ENCODE measurements around the gene GUK1.

DNA sequence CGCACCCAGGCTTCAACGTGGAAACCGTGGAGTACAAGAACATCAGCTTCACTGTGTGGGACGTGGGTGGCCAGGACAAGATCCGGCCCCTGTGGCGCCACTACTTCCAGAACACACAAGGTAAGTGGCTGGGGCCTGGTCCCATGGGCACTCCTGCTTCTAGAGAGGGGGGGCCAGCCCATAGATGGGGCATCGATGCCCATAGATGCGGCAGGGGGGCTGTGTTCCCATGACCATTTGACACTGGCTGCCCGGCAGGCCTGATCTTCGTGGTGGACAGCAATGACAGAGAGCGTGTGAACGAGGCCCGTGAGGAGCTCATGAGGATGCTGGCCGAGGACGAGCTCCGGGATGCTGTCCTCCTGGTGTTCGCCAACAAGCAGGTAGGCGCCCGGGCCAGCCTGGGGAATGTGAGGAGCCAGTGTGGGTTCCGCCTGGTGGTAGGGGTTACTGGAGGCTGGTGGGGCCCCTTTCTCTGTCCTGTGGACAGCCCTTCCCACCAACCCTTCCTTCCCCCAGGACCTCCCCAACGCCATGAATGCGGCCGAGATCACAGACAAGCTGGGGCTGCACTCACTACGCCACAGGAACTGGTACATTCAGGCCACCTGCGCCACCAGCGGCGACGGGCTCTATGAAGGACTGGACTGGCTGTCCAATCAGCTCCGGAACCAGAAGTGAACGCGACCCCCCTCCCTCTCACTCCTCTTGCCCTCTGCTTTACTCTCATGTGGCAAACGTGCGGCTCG lies 42.6 kb upstream of the GUK1 start:
- TF ChIP-seq, protein P1, sequence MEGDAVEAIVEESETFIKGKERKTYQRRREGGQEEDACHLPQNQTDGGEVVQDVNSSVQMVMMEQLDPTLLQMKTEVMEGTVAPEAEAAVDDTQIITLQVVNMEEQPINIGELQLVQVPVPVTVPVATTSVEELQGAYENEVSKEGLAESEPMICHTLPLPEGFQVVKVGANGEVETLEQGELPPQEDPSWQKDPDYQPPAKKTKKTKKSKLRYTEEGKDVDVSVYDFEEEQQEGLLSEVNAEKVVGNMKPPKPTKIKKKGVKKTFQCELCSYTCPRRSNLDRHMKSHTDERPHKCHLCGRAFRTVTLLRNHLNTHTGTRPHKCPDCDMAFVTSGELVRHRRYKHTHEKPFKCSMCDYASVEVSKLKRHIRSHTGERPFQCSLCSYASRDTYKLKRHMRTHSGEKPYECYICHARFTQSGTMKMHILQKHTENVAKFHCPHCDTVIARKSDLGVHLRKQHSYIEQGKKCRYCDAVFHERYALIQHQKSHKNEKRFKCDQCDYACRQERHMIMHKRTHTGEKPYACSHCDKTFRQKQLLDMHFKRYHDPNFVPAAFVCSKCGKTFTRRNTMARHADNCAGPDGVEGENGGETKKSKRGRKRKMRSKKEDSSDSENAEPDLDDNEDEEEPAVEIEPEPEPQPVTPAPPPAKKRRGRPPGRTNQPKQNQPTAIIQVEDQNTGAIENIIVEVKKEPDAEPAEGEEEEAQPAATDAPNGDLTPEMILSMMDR (IDR thresholded peaks at IDR 0.05): no peak
- no peak for TF ChIP-seq POLR2AphosphoS5 (IDR thresholded peaks at IDR 0.05; ENCODE audit: insufficient read depth in 1 of 2, low read depth in 1 of 2)

Data from vagina (tissue), 2 donors.